ENCODE data around the gene BPTF. TPM values are rescaled to one million over a fixed set of nuclear protein-coding genes. Genes with fewer than 3 reads are reported as not detected.
A peak's percentile ranks its signal among the peaks of the same experiment; 100 is the strongest.

Gene BPTF
- total and polyA plus RNA-seq, 2 of the 13 experiments (the other 11 are each of a cell fraction or from before 2014, with no cell fraction given), result 43.5 to 66.1 TPM

DNA sequence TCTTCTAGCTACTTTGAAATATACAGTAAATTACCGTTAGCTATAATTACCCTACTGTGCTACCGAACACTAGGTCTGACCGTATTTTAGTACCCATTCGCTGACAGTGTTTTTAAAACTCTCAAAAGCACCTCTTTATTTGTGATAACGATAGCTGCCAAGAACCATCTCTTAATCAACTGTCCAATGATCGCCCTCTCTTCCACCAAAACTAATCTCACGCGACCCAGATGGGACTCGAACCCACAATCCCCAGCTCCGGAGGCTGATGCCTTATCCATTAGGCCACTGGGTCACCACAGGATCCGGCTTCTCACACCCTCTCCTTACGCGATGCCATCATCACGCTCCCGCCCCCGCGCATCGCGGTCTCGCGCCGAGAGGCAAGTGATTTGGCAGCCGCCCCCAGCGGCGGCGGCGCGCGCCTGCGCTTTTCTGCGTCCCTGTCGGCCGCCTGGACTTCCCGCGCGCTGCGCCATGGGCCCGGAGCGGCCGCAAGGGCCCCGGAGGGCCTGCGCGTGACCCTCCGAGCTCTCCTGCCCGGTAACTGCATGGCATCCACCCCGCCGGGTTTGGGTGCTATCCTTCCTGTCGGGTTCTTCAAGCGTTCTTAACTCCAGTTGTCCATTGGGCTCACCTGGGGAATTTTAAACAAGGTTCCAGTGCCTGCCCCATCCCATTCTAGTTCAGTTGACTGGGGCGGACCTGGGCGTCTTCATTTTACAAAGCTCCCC is 194.5 kb downstream of the BPTF start (continued):
- peak; percentile 67; the same call in 1 of the 2 replicates for TF ChIP-seq TP53 (CRISPR knock-in tag; conservative IDR thresholded peaks at IDR 0.05)
- peak; percentile 91 for TF ChIP-seq YEATS2 (CRISPR knock-in tag; IDR thresholded peaks at IDR 0.05; ENCODE audit: borderline replicate concordance)
- TF ChIP-seq GATAD2A (CRISPR knock-in tag; IDR thresholded peaks at IDR 0.05), result peak; percentile 92
- TF ChIP-seq, protein P1, sequence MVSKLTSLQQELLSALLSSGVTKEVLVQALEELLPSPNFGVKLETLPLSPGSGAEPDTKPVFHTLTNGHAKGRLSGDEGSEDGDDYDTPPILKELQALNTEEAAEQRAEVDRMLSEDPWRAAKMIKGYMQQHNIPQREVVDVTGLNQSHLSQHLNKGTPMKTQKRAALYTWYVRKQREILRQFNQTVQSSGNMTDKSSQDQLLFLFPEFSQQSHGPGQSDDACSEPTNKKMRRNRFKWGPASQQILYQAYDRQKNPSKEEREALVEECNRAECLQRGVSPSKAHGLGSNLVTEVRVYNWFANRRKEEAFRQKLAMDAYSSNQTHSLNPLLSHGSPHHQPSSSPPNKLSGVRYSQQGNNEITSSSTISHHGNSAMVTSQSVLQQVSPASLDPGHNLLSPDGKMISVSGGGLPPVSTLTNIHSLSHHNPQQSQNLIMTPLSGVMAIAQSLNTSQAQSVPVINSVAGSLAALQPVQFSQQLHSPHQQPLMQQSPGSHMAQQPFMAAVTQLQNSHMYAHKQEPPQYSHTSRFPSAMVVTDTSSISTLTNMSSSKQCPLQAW (CRISPR knock-in tag; IDR thresholded peaks at IDR 0.05), result peak; percentile 88
- TF ChIP-seq ESRRA (CRISPR knock-in tag; IDR thresholded peaks at IDR 0.05; ENCODE audit: low read depth), result peak; percentile 86
- TF ChIP-seq, protein P2, sequence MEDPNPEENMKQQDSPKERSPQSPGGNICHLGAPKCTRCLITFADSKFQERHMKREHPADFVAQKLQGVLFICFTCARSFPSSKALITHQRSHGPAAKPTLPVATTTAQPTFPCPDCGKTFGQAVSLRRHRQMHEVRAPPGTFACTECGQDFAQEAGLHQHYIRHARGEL (CRISPR knock-in tag; IDR thresholded peaks at IDR 0.05), result 0 out of 2 replicates have a peak, but pooled peaks have one; percentile 14
- peak; percentile 83 for TF ChIP-seq FOXA3 (CRISPR knock-in tag; IDR thresholded peaks at IDR 0.05)
- peak; percentile 60; the same call in 1 of the 2 replicates for TF ChIP-seq CERS6 (CRISPR knock-in tag; IDR thresholded peaks at IDR 0.05)
- TF ChIP-seq ZNF446 (CRISPR knock-in tag; IDR thresholded peaks at IDR 0.05), result peak; percentile 87
- peak; percentile 97 for TF ChIP-seq RBFOX2 (IDR thresholded peaks at IDR 0.05; ENCODE audit: low read depth, low read length)
- TF ChIP-seq SMYD3 (CRISPR knock-in tag; IDR thresholded peaks at IDR 0.05), result peak; percentile 94; the same call in 1 of the 2 replicates
- TF ChIP-seq ZNF354B (CRISPR knock-in tag; IDR thresholded peaks at IDR 0.05), result peak; percentile 22; the same call in 1 of the 2 replicates
- TF ChIP-seq NR1H2 (CRISPR knock-in tag; IDR thresholded peaks at IDR 0.05; ENCODE audit: borderline replicate concordance, low read depth), result no peak
- TF ChIP-seq, protein P3, sequence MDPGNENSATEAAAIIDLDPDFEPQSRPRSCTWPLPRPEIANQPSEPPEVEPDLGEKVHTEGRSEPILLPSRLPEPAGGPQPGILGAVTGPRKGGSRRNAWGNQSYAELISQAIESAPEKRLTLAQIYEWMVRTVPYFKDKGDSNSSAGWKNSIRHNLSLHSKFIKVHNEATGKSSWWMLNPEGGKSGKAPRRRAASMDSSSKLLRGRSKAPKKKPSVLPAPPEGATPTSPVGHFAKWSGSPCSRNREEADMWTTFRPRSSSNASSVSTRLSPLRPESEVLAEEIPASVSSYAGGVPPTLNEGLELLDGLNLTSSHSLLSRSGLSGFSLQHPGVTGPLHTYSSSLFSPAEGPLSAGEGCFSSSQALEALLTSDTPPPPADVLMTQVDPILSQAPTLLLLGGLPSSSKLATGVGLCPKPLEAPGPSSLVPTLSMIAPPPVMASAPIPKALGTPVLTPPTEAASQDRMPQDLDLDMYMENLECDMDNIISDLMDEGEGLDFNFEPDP (CRISPR knock-in tag; conservative IDR thresholded peaks at IDR 0.05), result peak; percentile 98
- TF ChIP-seq HNF4G (IDR thresholded peaks at IDR 0.05; ENCODE audit: borderline replicate concordance, low read depth, low read length), result peak; percentile 27; the same call in 1 of the 2 replicates
- no peak for TF ChIP-seq HNF4G (CRISPR knock-in tag; IDR thresholded peaks at IDR 0.05; ENCODE audit: borderline replicate concordance, low read depth)
- peak; percentile 31; the same call in 1 of the 2 replicates for TF ChIP-seq ZIK1 (CRISPR knock-in tag; IDR thresholded peaks at IDR 0.05; ENCODE audit: borderline replicate concordance, low read depth)
- TF ChIP-seq ZNF75D (CRISPR knock-in tag; IDR thresholded peaks at IDR 0.05; ENCODE audit: borderline replicate concordance), result no peak
- TF ChIP-seq, protein P4, sequence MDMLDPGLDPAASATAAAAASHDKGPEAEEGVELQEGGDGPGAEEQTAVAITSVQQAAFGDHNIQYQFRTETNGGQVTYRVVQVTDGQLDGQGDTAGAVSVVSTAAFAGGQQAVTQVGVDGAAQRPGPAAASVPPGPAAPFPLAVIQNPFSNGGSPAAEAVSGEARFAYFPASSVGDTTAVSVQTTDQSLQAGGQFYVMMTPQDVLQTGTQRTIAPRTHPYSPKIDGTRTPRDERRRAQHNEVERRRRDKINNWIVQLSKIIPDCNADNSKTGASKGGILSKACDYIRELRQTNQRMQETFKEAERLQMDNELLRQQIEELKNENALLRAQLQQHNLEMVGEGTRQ (IDR thresholded peaks at IDR 0.05; ENCODE audit: low read depth, low read length), result no peak; the same call in 1 of the 2 replicates
- TF ChIP-seq, protein P4 (CRISPR knock-in tag; IDR thresholded peaks at IDR 0.05; ENCODE audit: borderline replicate concordance), result no peak; the same call in 1 of the 2 replicates

Data from HepG2 (cell line).